HepG2 (cell line): ENCODE data around the gene OVOL3. TPM values are rescaled to one million over a fixed set of nuclear protein-coding genes. Genes with fewer than 3 reads are reported as not detected.

Source experiments
- ATAC-seq: fragments of 200-7000 bp; cut with Tn5 transposase; 3 replicates; pipeline ENCODE4 v1.9.1; 2020; ENCODE audit warnings: mild to moderate bottlenecking, moderate library complexity
- BruUV-seq: library from RNA; stranded (reverse); fragments of 400-500 nt; replicated peaks from 2 replicates; lab custom pipeline; 2021; lab: Mats Ljungman, UMichigan
- CTCF ChIA-PET: fragments of 300-600 bp; formaldehyde crosslinking; extraction: SDS; loops from one replicate; lab custom pipeline; 2021; ENCODE audit warnings: low total read pairs, inconsistent platforms, low intra/inter-chr PET ratio; lab: Yijun Ruan, JAX
- POLR2A ChIA-PET: fragments of 350-600 bp; sonication (Branson Sonifier 250); formaldehyde crosslinking; loops from one replicate; lab custom pipeline; 2020; ENCODE audit warnings: antibody characterized with exemption, inconsistent platforms; lab: Yijun Ruan, JAX
- DNase-seq: peaks from one replicate; pipeline ENCODE4 v3.0.0-alpha.2; 2015; ENCODE audit warnings: low spot score
- FAIRE-seq: peaks from 3 replicates; lab custom pipeline; 2011; peaks lifted over from hg19 to GRCh38; lab: Jason Lieb, UNC
- H2AFZ ChIP-seq: one replicate; pipeline ENCODE4 v1.6.1; 2011; ENCODE audit warnings: low read length, inconsistent platforms
- H3K27ac ChIP-seq: fragments of 300-600 bp; 3 replicates; pipeline ENCODE4 v1.8.0; 2011; ENCODE audit warnings: mixed run types, mild to moderate bottlenecking, mixed read lengths, low read length, inconsistent platforms; ENCODE audit not compliant: insufficient read depth; ENCODE audit errors: extremely low read length
- H3K27me3 ChIP-seq, 2 experiments: fragments of 200-600 bp in 1 of 2; 2 replicates in 1 of 2; 3 replicates in 1 of 2; pipeline versions ENCODE4 v1.6.0 to v1.8.0; 2011; ENCODE audit warnings: low read length in 2 of 2, mild to moderate bottlenecking in 2 of 2, moderate library complexity in 2 of 2, inconsistent platforms in 1 of 2; ENCODE audit not compliant: insufficient read depth in 2 of 2, control insufficient read depth in 1 of 2
- H3K36me3 ChIP-seq, 2 experiments: fragments of 200-600 bp in 1 of 2; replicated peaks in 1 of 2; 2 replicates in 1 of 2; 3 replicates in 1 of 2; pipeline versions ENCODE4 v1.5.1 to v1.8.0; 2011; ENCODE audit warnings: low read length in 2 of 2, inconsistent platforms in 1 of 2; ENCODE audit not compliant: insufficient read depth in 2 of 2, control insufficient read depth in 1 of 2
- H3K4me1 ChIP-seq: 2 replicates; pipeline ENCODE4 v1.5.1; 2012; ENCODE audit warnings: low read length, inconsistent platforms; ENCODE audit not compliant: insufficient read depth
- H3K4me2 ChIP-seq: 2 replicates; pipeline ENCODE4 v1.6.0; 2011; ENCODE audit warnings: low read depth, low read length, inconsistent platforms
- H3K4me3 ChIP-seq, 3 experiments: fragments of 200-600 bp in 1 of 3; sonication (generic), shearing (Covaris generic) in 1 of 3; replicated peaks in 1 of 3; 2 replicates each; pipeline ENCODE4 v1.5.1; 2011 to 2016; ENCODE audit warnings: low read length in 3 of 3, inconsistent platforms in 2 of 3, low read depth in 2 of 3, mild to moderate bottlenecking in 2 of 3, control low read depth in 1 of 3, mixed read lengths in 1 of 3; ENCODE audit not compliant: insufficient read depth in 1 of 3
- H3K79me2 ChIP-seq: one replicate; pipeline ENCODE4 v1.6.1; 2011; ENCODE audit warnings: low read length, inconsistent platforms; ENCODE audit not compliant: insufficient read depth
- H3K9ac ChIP-seq: 2 replicates; pipeline ENCODE4 v1.6.0; 2011; ENCODE audit warnings: mild to moderate bottlenecking, low read depth, low read length, inconsistent platforms; ENCODE audit not compliant: insufficient read depth
- H3K9me3 ChIP-seq: 2 replicates; pipeline ENCODE4 v1.5.1; 2012; ENCODE audit warnings: mild to moderate bottlenecking, low read length
- H4K20me1 ChIP-seq: 2 replicates; pipeline ENCODE4 v1.6.0; 2011; ENCODE audit warnings: inconsistent platforms, mild to moderate bottlenecking, low read length, moderate library complexity; ENCODE audit not compliant: insufficient read depth
- BCLAF1 ChIP-seq: fragments of 450-650 bp; IDR thresholded peaks from 2 replicates; pipeline ENCODE4 v1.6.1; 2017; ENCODE audit warnings: mild to moderate bottlenecking
- CBX5 ChIP-seq: sonication (generic); formaldehyde crosslinking; IDR thresholded peaks from 2 replicates; pipeline ENCODE4 v1.4.0; 2020; ENCODE audit warnings: missing genetic modification reagents, borderline replicate concordance
- CEBPG ChIP-seq: IDR thresholded peaks from 2 replicates; pipeline ENCODE4 v1.6.1; 2016
- HNF4A ChIP-seq: sonication (generic); formaldehyde crosslinking; IDR thresholded peaks from 2 replicates; pipeline ENCODE4 v1.4.0; 2020; ENCODE audit warnings: missing genetic modification reagents
- HOXD1 ChIP-seq: sonication (generic); formaldehyde crosslinking; IDR thresholded peaks from 2 replicates; pipeline ENCODE4 v1.5.0; 2020; ENCODE audit warnings: missing genetic modification reagents
- MEIS1 ChIP-seq: sonication (generic); formaldehyde crosslinking; IDR thresholded peaks from 2 replicates; pipeline ENCODE4 v1.9.0; 2021; ENCODE audit warnings: mild to moderate bottlenecking, missing genetic modification reagents, moderate library complexity, borderline replicate concordance
- MNT ChIP-seq: fragments of 450-650 bp; IDR thresholded peaks from 2 replicates; pipeline ENCODE4 v1.6.1; 2016
- SKI ChIP-seq: fragments of 450-650 bp; IDR thresholded peaks from one replicate; pipeline ENCODE4 v1.6.1; 2018; ENCODE audit warnings: mild to moderate bottlenecking; ENCODE audit not compliant: partially characterized antibody
- TRAFD1 ChIP-seq: sonication (generic); formaldehyde crosslinking; IDR thresholded peaks from 2 replicates; pipeline ENCODE4 v1.5.1; 2020; ENCODE audit warnings: missing genetic modification reagents, mild to moderate bottlenecking, borderline replicate concordance
- WGBS: methylation state at CpG from one replicate; pipeline ENCODE4 v1.1.6; 2017; ENCODE audit warnings: low lambda C conversion rate; 5-methylcytosine and 5-hydroxymethylcytosine counted together
- in situ Hi-C: cut with HindIII; loops from 2 replicates; pipeline ENCODE4 v1.10.0; 2017; ENCODE audit warnings: low pct_unique_long_range_greater_than_20kb; ENCODE audit not compliant: extremely low pct_ligation_motif_present
- intact Hi-C: fragments of 100-400 bp; cut with micrococcal nuclease; formaldehyde crosslinking; loops from one replicate; pipeline ENCODE4 v1.10.0; 2022; ENCODE audit not compliant: unreplicated experiment
- polyA plus RNA-seq, 8 experiments: library from polyadenylated mRNA; depleted of rRNA in 3 of 8; stranded (reverse) in 7 of 8; unstranded in 1 of 8; fragments of >200 nt; fragmentation: Illumina TruSeq in 4 of 8; extraction: Trizol in 4 of 8; gene quantifications; 2 replicates each; pipeline versions ENCODE4 v1.2.1 to v1.2.3, GENCODE V29; 2011 to 2016; ENCODE audit warnings: low read depth in 4 of 8, missing spikeins in 1 of 8, mixed read lengths in 1 of 8; ENCODE audit not compliant: insufficient read depth in 1 of 8
- total RNA-seq, 5 experiments: library from RNA; depleted of rRNA; stranded (reverse); fragments of >200 nt; fragmentation: Illumina TruSeq; extraction: Trizol; gene quantifications; 2 replicates each; pipeline ENCODE4 v1.2.3, GENCODE V29; 2016; ENCODE audit warnings: low read depth in 1 of 5

Gene OVOL3
- total and polyA plus RNA-seq, 2 of the 13 experiments (the other 11 are each of a cell fraction or from before 2014, with no cell fraction given) = not detected

DNA sequence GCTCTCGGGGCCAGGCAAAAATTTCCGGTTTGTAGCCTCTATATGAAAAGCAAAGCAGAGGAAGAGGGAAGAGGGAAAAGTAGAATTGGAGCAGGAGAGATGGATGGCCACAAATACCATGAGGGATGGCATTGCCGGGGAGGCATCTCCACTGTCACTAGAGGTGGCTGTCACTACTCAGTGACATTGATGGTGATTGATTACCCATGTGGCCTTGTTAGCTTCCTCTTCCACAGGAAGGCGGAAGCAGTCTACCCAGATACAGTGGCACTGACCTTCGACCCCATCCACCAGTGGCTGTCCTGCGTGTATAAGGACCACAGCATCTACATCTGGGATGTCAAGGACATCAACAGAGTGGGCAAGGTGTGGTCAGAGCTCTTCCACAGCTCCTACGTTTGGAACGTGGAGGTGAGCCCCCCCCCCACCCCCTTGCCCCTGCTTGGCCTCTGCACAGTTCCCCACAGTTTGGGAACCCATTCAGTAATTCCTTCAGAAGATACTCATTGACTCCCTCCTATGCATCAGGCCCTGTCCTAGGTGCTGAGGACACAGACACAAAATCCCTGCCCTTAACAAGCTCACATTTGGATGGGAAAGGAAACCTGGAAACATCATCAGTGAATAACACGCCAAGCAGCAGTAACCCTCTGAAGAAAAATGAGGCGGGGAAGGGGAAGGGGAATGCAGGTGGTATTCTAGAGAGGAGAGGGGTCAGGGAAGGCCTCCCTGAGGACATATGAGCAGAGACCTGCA is 37.6 kb upstream of the OVOL3 start (continued):
- TF ChIP-seq MNT (no peak), MEIS1 (CRISPR knock-in tag) (peak; percentile 92; the same call in 1 of the 2 replicates), HOXD1 (peak; percentile 100)

GRCh38 chr19:36079389-36079945 is 31.5 kb upstream of the OVOL3 start:
- Histone ChIP-seq H3K4me3 (no peak overlapping the region), H3K27ac (peak overlapping the region; percentile 44), H4K20me1 (no peaks in the 10 kb centered on the region), H3K36me3 (peaks cover 14 to 37% of the 10 kb centered on the region in 2 experiments), H3K27me3 (no peaks in the 10 kb centered on the region), H3K4me1 (peaks cover 13% of the 10 kb centered on the region), H3K4me2 (0 out of 2 replicates have a peak overlapping the region, but pooled peaks have one; percentile 6), H3K9me3 (no peaks in the 10 kb centered on the region), H2AFZ (peak overlapping the region; percentile 20), H3K9ac (0 out of 2 replicates have a peak overlapping the region, but pooled peaks have one; percentile 21), H3K79me2 (no peaks in the 10 kb centered on the region)
- DNase-seq (no peak), FAIRE-seq (peak; percentile 61), ATAC-seq (peak; percentile 59)
- intact Hi-C loops (no loop called here), in situ Hi-C loops (no loop called here)
- BruUV-seq = no TSS peak
- no peak for TF ChIP-seq CEBPG (CRISPR knock-in tag)
- no peak for TF ChIP-seq SKI
- TF ChIP-seq TRAFD1 = no peak
- TF ChIP-seq HNF4A (CRISPR knock-in tag) = peak; percentile 70
- TF ChIP-seq CBX5 = no peak
- TF ChIP-seq BCLAF1 = no peak
- ChIA-PET POLR2A (interaction anchor here (1.1 kb wide), 1 partner anchor 36 kb away, joined by 7 read pairs; the partner anchor contains the start of genes POLR2I and TBCB), CTCF (no interaction called here)
- 77% methylated on average over 3 of the region's 3 CpGs for whole genome bisulfite sequencing
